Neutrophil (primary cell): ENCODE measurements around the gene KLRD1.
A peak's percentile ranks its signal among the peaks of the same experiment; 100 is the strongest.
"Not testable (repeated sequence)": the region's sequence is repeated elsewhere in the genome, so short reads cannot be mapped to it uniquely, and the experiment has no call there.

Source experiments
- H3K27ac ChIP-seq: fragments of 200-600 bp; sonication (generic); 2 replicates; pipeline ENCODE4 v1.5.1; 2016; ENCODE audit warnings: mild to moderate bottlenecking, moderate library complexity
- H3K27me3 ChIP-seq: fragments of 200-600 bp; sonication (generic); 2 replicates; pipeline ENCODE4 v1.6.0; 2016; ENCODE audit warnings: mild to moderate bottlenecking
- H3K36me3 ChIP-seq: fragments of 200-600 bp; sonication (generic); 2 replicates; pipeline ENCODE4 v1.5.1; 2017
- H3K4me1 ChIP-seq, 2 experiments: fragments of 200-600 bp in 1 of 2; sonication (generic) in 1 of 2; 1 replicate in 1 of 2; 2 replicates in 1 of 2; pipeline versions ENCODE4 v1.5.1 to v1.6.1; 2013 to 2016; ENCODE audit warnings: low read depth in 1 of 2, low read length in 1 of 2, mild to moderate bottlenecking in 1 of 2, moderate library complexity in 1 of 2; ENCODE audit not compliant: control insufficient read depth in 1 of 2, insufficient read depth in 1 of 2
- H3K4me3 ChIP-seq, 2 experiments: fragments of 200-600 bp in 1 of 2; sonication (generic) in 1 of 2; 1 replicate in 1 of 2; 2 replicates in 1 of 2; pipeline ENCODE4 v1.5.1; 2013 to 2016; ENCODE audit warnings: low read depth in 1 of 2, low read length in 1 of 2, mild to moderate bottlenecking in 1 of 2, moderate library complexity in 1 of 2
- H3K9me3 ChIP-seq: fragments of 200-600 bp; sonication (generic); 2 replicates; pipeline ENCODE4 v1.5.1; 2016
- TF ChIP-seq, protein P1 (sequence below): fragments of 200-600 bp; sonication (generic); IDR thresholded peaks from 2 replicates; pipeline ENCODE4 v1.5.1; 2016; ENCODE audit warnings: antibody characterized with exemption

KLRD1 gene

DNA sequence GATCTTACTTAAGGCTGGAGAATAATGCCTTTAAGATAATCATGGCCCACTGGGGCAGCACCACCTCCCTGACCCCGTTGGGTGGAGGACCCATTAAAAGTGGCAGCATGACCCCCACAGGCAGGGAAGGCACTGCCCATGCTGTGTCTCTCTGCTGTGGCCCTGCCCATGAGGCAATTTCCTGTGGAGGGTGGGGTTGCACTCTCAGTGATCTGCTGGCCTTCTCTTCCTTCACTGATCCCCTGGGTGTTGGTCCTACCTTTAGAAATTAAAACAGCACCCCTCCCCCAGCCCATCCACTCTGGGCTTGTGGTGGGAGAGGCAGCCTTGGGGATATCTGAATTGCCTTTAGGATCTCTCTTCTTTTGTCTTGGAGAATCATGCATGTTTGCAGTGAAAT lies 64.9 kb downstream of the KLRD1 start:
- TF ChIP-seq, protein P1, sequence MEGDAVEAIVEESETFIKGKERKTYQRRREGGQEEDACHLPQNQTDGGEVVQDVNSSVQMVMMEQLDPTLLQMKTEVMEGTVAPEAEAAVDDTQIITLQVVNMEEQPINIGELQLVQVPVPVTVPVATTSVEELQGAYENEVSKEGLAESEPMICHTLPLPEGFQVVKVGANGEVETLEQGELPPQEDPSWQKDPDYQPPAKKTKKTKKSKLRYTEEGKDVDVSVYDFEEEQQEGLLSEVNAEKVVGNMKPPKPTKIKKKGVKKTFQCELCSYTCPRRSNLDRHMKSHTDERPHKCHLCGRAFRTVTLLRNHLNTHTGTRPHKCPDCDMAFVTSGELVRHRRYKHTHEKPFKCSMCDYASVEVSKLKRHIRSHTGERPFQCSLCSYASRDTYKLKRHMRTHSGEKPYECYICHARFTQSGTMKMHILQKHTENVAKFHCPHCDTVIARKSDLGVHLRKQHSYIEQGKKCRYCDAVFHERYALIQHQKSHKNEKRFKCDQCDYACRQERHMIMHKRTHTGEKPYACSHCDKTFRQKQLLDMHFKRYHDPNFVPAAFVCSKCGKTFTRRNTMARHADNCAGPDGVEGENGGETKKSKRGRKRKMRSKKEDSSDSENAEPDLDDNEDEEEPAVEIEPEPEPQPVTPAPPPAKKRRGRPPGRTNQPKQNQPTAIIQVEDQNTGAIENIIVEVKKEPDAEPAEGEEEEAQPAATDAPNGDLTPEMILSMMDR: no peak
- peak overlapping the region; percentile 78 for H3K27ac ChIP-seq
- no peaks in the 10 kb centered on the region for H3K27me3 ChIP-seq
- no peaks in the 10 kb centered on the region for H3K36me3 ChIP-seq
- H3K4me3 ChIP-seq: no peak overlapping the region
- H3K9me3 ChIP-seq: no peaks in the 10 kb centered on the region
- H3K4me1 ChIP-seq: peaks cover 27 to 28% of the 10 kb centered on the region in 2 experiments

- TF ChIP-seq, protein P1: no peak
- Histone ChIP-seq H3K27ac (no peak overlapping the region), H3K4me1 (peaks cover 27 to 28% of the 10 kb centered on the region in 2 experiments), H3K36me3 (no peaks in the 10 kb centered on the region), H3K27me3 (no peaks in the 10 kb centered on the region), H3K4me3 (no peak overlapping the region), H3K9me3 (no peaks in the 10 kb centered on the region)
Observed at GRCh38 chr12:10374624-10375018, 67.0 kb downstream of the KLRD1 start.

DNA sequence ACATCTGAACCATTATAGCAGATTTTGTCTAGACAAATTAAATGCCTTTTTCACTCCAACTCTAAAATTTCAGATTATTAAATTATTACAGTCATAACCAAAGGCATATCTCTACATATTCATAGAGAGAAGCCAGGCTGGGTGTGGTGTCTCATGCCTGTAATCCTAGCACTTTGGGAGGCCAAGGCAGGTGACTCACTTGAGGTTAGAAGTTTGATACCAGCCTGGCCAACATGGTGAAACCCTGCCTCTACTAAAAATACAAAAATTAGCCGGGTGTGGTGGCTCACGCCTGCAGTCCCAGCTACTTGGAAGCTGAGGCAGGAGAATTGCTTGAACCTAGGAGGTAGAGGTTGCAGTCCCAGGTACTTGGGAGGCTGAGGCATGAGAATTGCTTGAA lies 71.1 kb downstream of the KLRD1 start:
- H3K4me3 ChIP-seq, H3K36me3 ChIP-seq, H3K4me1 ChIP-seq, H3K9me3 ChIP-seq, H3K27ac ChIP-seq, H3K27me3 ChIP-seq: not testable (repeated sequence)
